Neural cell (in vitro differentiated cells): ENCODE measurements around the gene ACYP2. TPM values are rescaled to one million over a fixed set of nuclear protein-coding genes. Genes with fewer than 3 reads are reported as not detected.

Experiments used
- H2AFZ ChIP-seq: fragments of 200-600, 300-800 bp; sonication (generic), shearing (Covaris generic); 2 replicates; pipeline ENCODE4 v1.6.0; 2014; ENCODE audit warnings: low read depth, mild to moderate bottlenecking, antibody characterized with exemption, low read length, moderate library complexity
- H3F3A ChIP-seq: fragments of 200-600 bp; shearing (Covaris generic); 2 replicates; pipeline ENCODE4 v1.6.1; 2016; ENCODE audit warnings: mild to moderate bottlenecking, moderate library complexity, mixed read lengths, antibody characterized with exemption, low read length; ENCODE audit not compliant: insufficient read depth, poor library complexity, severe bottlenecking
- H3K27ac ChIP-seq: fragments of 200-600, 300-800 bp; sonication (generic), shearing (Covaris generic); 2 replicates; pipeline ENCODE4 v1.5.1; 2014; ENCODE audit warnings: mild to moderate bottlenecking, low read length, moderate library complexity
- H3K27me3 ChIP-seq: fragments of 300-800, 200-600 bp; sonication (generic), shearing (Covaris generic); 2 replicates; pipeline ENCODE4 v1.6.0; 2014; ENCODE audit warnings: mild to moderate bottlenecking, low read depth, low read length, moderate library complexity; ENCODE audit not compliant: insufficient read depth
- H3K36me3 ChIP-seq: fragments of 300-800, 200-600 bp; sonication (generic), shearing (Covaris generic); 2 replicates; pipeline ENCODE4 v1.5.1; 2014; ENCODE audit warnings: mild to moderate bottlenecking, antibody characterized with exemption, low read length, moderate library complexity; ENCODE audit not compliant: insufficient read depth
- H3K4me2 ChIP-seq: fragments of 300-800, 200-600 bp; sonication (generic), shearing (Covaris generic); 2 replicates; pipeline ENCODE4 v1.6.0; 2014; ENCODE audit warnings: mild to moderate bottlenecking, low read length
- H3K4me3 ChIP-seq: fragments of 300-800, 200-600 bp; sonication (generic), shearing (Covaris generic); 2 replicates; pipeline ENCODE4 v1.5.1; 2014; ENCODE audit warnings: mild to moderate bottlenecking, low read length, moderate library complexity
- H3K79me2 ChIP-seq: fragments of 200-600 bp; shearing (Covaris generic); replicated peaks from 2 replicates; pipeline ENCODE4 v1.6.0; 2014; ENCODE audit warnings: mild to moderate bottlenecking, low read length, moderate library complexity; ENCODE audit not compliant: insufficient read depth
- H3K9ac ChIP-seq: fragments of 300-800, 200-600 bp; sonication (generic), shearing (Covaris generic); 2 replicates; pipeline ENCODE4 v1.6.1; 2016; ENCODE audit warnings: mild to moderate bottlenecking, low read length, mixed read lengths
- H3K9me2 ChIP-seq: fragments of 200-600 bp; shearing (Covaris generic); 2 replicates; pipeline ENCODE4 v1.6.1; 2016; ENCODE audit warnings: mild to moderate bottlenecking, low read length, mixed read lengths; ENCODE audit not compliant: insufficient read depth
- H3K9me3 ChIP-seq: fragments of 200-600, 300-800 bp; sonication (generic), shearing (Covaris generic); 2 replicates; pipeline ENCODE4 v1.6.1; 2016; ENCODE audit warnings: mild to moderate bottlenecking, mixed run types, low read length, moderate library complexity, mixed read lengths
- H4K20me1 ChIP-seq: fragments of 200-600 bp; shearing (Covaris generic); 2 replicates; pipeline ENCODE4 v1.6.1; 2016; ENCODE audit warnings: mild to moderate bottlenecking, mixed run types; ENCODE audit not compliant: insufficient read depth
- EP300 ChIP-seq: fragments of 450-650 bp; conservative IDR thresholded peaks from 2 replicates; pipeline ENCODE4 v1.6.1; 2014; ENCODE audit warnings: antibody characterized with exemption, mild to moderate bottlenecking, moderate library complexity; ENCODE audit not compliant: poor library complexity, severe bottlenecking
- EZH2 ChIP-seq: fragments of 200-600, 300-800 bp; shearing (Covaris generic), sonication (generic); IDR thresholded peaks from 2 replicates; pipeline ENCODE4 v1.6.1; 2014; ENCODE audit warnings: antibody characterized with exemption, low read length, borderline replicate concordance, mild to moderate bottlenecking; ENCODE audit not compliant: insufficient read depth, poor library complexity, severe bottlenecking
- MXI1 ChIP-seq: fragments of 450-650 bp; conservative IDR thresholded peaks from 2 replicates; pipeline ENCODE4 v1.6.1; 2014; ENCODE audit warnings: antibody characterized with exemption, mild to moderate bottlenecking; ENCODE audit not compliant: poor library complexity, severe bottlenecking
- POLR2AphosphoS5 ChIP-seq: IDR thresholded peaks from 2 replicates; pipeline ENCODE4 v1.6.1; 2012
- RAD21 ChIP-seq: fragments of 450-650 bp; conservative IDR thresholded peaks from 2 replicates; pipeline ENCODE4 v1.6.1; 2014; ENCODE audit warnings: antibody characterized with exemption, mild to moderate bottlenecking, moderate library complexity
- SMC3 ChIP-seq: fragments of 450-650 bp; conservative IDR thresholded peaks from 2 replicates; pipeline ENCODE4 v1.6.1; 2014; ENCODE audit warnings: antibody characterized with exemption, mild to moderate bottlenecking, moderate library complexity; ENCODE audit not compliant: poor library complexity
- TAF1 ChIP-seq: IDR thresholded peaks from 2 replicates; pipeline ENCODE4 v1.6.1; 2012; ENCODE audit warnings: low read depth
- polyA plus RNA-seq: library from polyadenylated mRNA; depleted of rRNA; stranded (reverse); fragments of >200 nt; gene quantifications from 2 replicates; pipeline ENCODE4 v1.2.3, GENCODE V29; 2014
- TF ChIP-seq, protein P1 (sequence below): IDR thresholded peaks from 2 replicates; pipeline ENCODE4 v1.6.1; 2012; ENCODE audit warnings: borderline replicate concordance
- TF ChIP-seq, protein P2 (sequence below): fragments of 450-650 bp; IDR thresholded peaks from 2 replicates; pipeline ENCODE4 v1.5.1; 2014; ENCODE audit warnings: antibody characterized with exemption, mild to moderate bottlenecking, moderate library complexity; ENCODE audit not compliant: poor library complexity, severe bottlenecking

Gene ACYP2
- polyA plus RNA-seq, 1 donor from 2014 or later: 48.2 TPM

DNA sequence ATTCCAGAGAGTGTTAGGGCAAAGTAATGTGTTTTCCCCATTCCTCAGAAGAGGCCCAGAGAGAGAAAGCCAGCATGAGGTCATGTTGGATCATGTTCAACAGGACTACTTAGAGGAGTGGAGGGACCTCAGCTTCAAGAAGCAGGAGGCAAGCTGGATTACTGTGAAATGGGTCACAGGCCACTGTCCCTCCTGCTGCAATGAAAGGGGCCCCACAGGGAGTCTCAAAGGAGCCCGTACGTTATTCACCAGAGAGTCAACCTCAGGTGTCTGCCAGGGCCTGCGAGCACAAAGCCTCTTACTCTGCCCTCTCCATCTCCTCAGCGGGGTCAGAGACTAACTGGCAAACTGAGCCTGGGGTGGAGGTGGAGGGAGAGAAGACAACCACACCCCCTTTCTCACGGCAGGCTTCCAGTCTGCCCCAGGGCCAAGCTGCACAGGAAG lies 27.2 kb upstream of the ACYP2 start:
- Histone ChIP-seq H3K9ac (no peak overlapping the region), H3K27me3 (no peaks in the 10 kb centered on the region), H3K79me2 (no peaks in the 10 kb centered on the region), H3F3A (no peaks in the 10 kb centered on the region), H3K9me2 (no peaks in the 10 kb centered on the region), H3K9me3 (no peaks in the 10 kb centered on the region), H3K4me2 (no peak overlapping the region), H3K36me3 (no peaks in the 10 kb centered on the region), H4K20me1 (no peaks in the 10 kb centered on the region), H3K27ac (no peak overlapping the region), H2AFZ (no peak overlapping the region), H3K4me3 (no peak overlapping the region)
- no peak for TF ChIP-seq MXI1
- no peak for TF ChIP-seq SMC3
- TF ChIP-seq EZH2: no peak
- TF ChIP-seq TAF1: no peak
- TF ChIP-seq, protein P1, sequence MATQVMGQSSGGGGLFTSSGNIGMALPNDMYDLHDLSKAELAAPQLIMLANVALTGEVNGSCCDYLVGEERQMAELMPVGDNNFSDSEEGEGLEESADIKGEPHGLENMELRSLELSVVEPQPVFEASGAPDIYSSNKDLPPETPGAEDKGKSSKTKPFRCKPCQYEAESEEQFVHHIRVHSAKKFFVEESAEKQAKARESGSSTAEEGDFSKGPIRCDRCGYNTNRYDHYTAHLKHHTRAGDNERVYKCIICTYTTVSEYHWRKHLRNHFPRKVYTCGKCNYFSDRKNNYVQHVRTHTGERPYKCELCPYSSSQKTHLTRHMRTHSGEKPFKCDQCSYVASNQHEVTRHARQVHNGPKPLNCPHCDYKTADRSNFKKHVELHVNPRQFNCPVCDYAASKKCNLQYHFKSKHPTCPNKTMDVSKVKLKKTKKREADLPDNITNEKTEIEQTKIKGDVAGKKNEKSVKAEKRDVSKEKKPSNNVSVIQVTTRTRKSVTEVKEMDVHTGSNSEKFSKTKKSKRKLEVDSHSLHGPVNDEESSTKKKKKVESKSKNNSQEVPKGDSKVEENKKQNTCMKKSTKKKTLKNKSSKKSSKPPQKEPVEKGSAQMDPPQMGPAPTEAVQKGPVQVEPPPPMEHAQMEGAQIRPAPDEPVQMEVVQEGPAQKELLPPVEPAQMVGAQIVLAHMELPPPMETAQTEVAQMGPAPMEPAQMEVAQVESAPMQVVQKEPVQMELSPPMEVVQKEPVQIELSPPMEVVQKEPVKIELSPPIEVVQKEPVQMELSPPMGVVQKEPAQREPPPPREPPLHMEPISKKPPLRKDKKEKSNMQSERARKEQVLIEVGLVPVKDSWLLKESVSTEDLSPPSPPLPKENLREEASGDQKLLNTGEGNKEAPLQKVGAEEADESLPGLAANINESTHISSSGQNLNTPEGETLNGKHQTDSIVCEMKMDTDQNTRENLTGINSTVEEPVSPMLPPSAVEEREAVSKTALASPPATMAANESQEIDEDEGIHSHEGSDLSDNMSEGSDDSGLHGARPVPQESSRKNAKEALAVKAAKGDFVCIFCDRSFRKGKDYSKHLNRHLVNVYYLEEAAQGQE: no peak
- TF ChIP-seq, protein P2, sequence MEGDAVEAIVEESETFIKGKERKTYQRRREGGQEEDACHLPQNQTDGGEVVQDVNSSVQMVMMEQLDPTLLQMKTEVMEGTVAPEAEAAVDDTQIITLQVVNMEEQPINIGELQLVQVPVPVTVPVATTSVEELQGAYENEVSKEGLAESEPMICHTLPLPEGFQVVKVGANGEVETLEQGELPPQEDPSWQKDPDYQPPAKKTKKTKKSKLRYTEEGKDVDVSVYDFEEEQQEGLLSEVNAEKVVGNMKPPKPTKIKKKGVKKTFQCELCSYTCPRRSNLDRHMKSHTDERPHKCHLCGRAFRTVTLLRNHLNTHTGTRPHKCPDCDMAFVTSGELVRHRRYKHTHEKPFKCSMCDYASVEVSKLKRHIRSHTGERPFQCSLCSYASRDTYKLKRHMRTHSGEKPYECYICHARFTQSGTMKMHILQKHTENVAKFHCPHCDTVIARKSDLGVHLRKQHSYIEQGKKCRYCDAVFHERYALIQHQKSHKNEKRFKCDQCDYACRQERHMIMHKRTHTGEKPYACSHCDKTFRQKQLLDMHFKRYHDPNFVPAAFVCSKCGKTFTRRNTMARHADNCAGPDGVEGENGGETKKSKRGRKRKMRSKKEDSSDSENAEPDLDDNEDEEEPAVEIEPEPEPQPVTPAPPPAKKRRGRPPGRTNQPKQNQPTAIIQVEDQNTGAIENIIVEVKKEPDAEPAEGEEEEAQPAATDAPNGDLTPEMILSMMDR: no peak
- TF ChIP-seq RAD21: no peak
- no peak for TF ChIP-seq POLR2AphosphoS5
- no peak for TF ChIP-seq EP300

DNA sequence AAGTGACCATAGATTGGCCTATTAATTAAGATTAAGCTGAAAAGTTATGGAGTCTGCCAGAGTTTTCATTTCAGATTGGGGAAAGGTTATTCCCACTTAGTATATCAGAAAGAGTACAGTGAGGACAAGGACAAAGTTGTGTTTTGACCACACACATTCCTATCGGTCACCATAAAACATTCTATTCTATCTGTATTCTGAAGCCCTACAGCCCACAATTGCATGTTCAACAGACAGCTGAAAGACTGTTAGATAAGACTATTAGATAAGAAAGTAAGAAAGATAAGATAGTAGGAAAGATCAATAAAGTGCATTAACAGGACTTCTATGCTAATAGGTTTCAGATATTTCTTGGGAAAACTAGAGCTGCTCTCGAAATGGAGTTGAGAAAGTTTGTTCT lies 26.7 kb upstream of the ACYP2 start:
- H4K20me1 ChIP-seq: no peaks in the 10 kb centered on the region
- no peak overlapping the region for H3K4me3 ChIP-seq
- no peaks in the 10 kb centered on the region for H3F3A ChIP-seq
- no peak overlapping the region for H2AFZ ChIP-seq
- no peaks in the 10 kb centered on the region for H3K9me3 ChIP-seq
- no peak overlapping the region for H3K27ac ChIP-seq
- H3K36me3 ChIP-seq: no peaks in the 10 kb centered on the region
- TF ChIP-seq POLR2AphosphoS5: no peak
- TF ChIP-seq EP300: no peak
- TF ChIP-seq TAF1: no peak
- H3K9ac ChIP-seq: no peak overlapping the region
- no peaks in the 10 kb centered on the region for H3K79me2 ChIP-seq
- no peak overlapping the region for H3K4me2 ChIP-seq
- H3K9me2 ChIP-seq: no peaks in the 10 kb centered on the region
- no peaks in the 10 kb centered on the region for H3K27me3 ChIP-seq
